Endothelial cell of umbilical vein (primary cell): ENCODE data around the gene NEK6. TPM values are rescaled to one million over a fixed set of nuclear protein-coding genes. Genes with fewer than 3 reads are reported as not detected.

Experiments
- BruUV-seq: library from RNA; stranded (reverse); fragments of 400-500 nt; replicated peaks from 2 replicates; lab custom pipeline; 2021; lab: Mats Ljungman, UMichigan
- CTCF ChIA-PET: fragments of 300-600, 350-600 bp; sonication (Branson Sonifier 250); formaldehyde crosslinking; loops from one replicate; lab custom pipeline; 2021; ENCODE audit warnings: antibody characterized with exemption, inconsistent platforms; lab: Charles Lee
- POLR2A ChIA-PET: fragments of 300-600, 350-600 bp; sonication (Branson Sonifier 250); formaldehyde crosslinking; loops from one replicate; lab custom pipeline; 2021; ENCODE audit warnings: antibody characterized with exemption, inconsistent platforms; lab: Charles Lee
- DNase-seq: peaks from one replicate; pipeline ENCODE4 v3.0.0-alpha.2; 2011; ENCODE audit warnings: low read depth, low spot score
- FAIRE-seq: peaks from 2 replicates; lab custom pipeline; 2011; peaks lifted over from hg19 to GRCh38; lab: Jason Lieb, UNC
- H2AFZ ChIP-seq: 2 replicates; pipeline ENCODE4 v1.6.0; 2012; ENCODE audit warnings: low read depth, low read length, control low read depth, inconsistent platforms
- H3K27ac ChIP-seq: 2 replicates; pipeline ENCODE4 v1.5.1; 2011; ENCODE audit warnings: low read depth, mild to moderate bottlenecking, control low read depth, low read length, moderate library complexity; ENCODE audit not compliant: insufficient read depth
- H3K27me3 ChIP-seq, 2 experiments: 2 replicates each; pipeline versions ENCODE4 v1.6.0 to v1.6.1; 2011; ENCODE audit warnings: low read length in 2 of 2, mixed read lengths in 1 of 2; ENCODE audit not compliant: control insufficient read depth in 2 of 2, insufficient read depth in 2 of 2
- H3K36me3 ChIP-seq, 2 experiments: 2 replicates in 1 of 2; 3 replicates in 1 of 2; pipeline ENCODE4 v1.5.1; 2011; ENCODE audit warnings: low read length in 2 of 2, mild to moderate bottlenecking in 1 of 2, moderate library complexity in 1 of 2; ENCODE audit not compliant: control insufficient read depth in 2 of 2, insufficient read depth in 2 of 2; ENCODE audit errors: extremely low read depth in 1 of 2
- H3K4me1 ChIP-seq: 3 replicates; pipeline ENCODE4 v1.5.1; 2011; ENCODE audit warnings: mild to moderate bottlenecking, low read length; ENCODE audit not compliant: control insufficient read depth, insufficient read depth; ENCODE audit errors: extremely low read depth
- H3K4me2 ChIP-seq: 2 replicates; pipeline ENCODE4 v1.6.1; 2011; ENCODE audit warnings: low read length, control low read depth, mixed read lengths; ENCODE audit not compliant: insufficient read depth
- H3K4me3 ChIP-seq, 3 experiments: fragments of 200-600 bp in 1 of 3; sonication (generic), shearing (Covaris generic) in 1 of 3; replicated peaks in 1 of 3; 2 replicates each; pipeline ENCODE4 v1.5.1; 2011 to 2016; ENCODE audit warnings: control low read depth in 3 of 3, low read length in 3 of 3, mild to moderate bottlenecking in 2 of 3, inconsistent platforms in 1 of 3, low read depth in 1 of 3, moderate library complexity in 1 of 3; ENCODE audit not compliant: insufficient read depth in 1 of 3
- H3K79me2 ChIP-seq: 2 replicates; pipeline ENCODE4 v1.6.0; 2012; ENCODE audit warnings: low read length, inconsistent platforms; ENCODE audit not compliant: control insufficient read depth, insufficient read depth
- H3K9ac ChIP-seq: replicated peaks from 2 replicates; pipeline ENCODE3; 2011; ENCODE audit warnings: low read length, control low read depth; ENCODE audit not compliant: insufficient read depth; ENCODE audit errors: extremely low read depth
- H3K9me1 ChIP-seq: replicated peaks from 3 replicates; pipeline ENCODE4 v1.6.0; 2011; ENCODE audit warnings: mild to moderate bottlenecking, low read length; ENCODE audit not compliant: control insufficient read depth, insufficient read depth; ENCODE audit errors: extremely low read depth
- H3K9me3 ChIP-seq: replicated peaks from 2 replicates; pipeline ENCODE4 v1.5.1; 2012; ENCODE audit warnings: low read length, inconsistent platforms; ENCODE audit not compliant: control insufficient read depth, insufficient read depth
- H4K20me1 ChIP-seq: replicated peaks from 2 replicates; pipeline ENCODE3; 2011; ENCODE audit warnings: mild to moderate bottlenecking, low read length; ENCODE audit not compliant: control insufficient read depth, insufficient read depth; ENCODE audit errors: extremely low read depth
- EZH2 ChIP-seq: IDR thresholded peaks from 2 replicates; pipeline ENCODE4 v1.6.1; 2012; ENCODE audit warnings: borderline replicate concordance, low read depth, mild to moderate bottlenecking, moderate library complexity, low read length, inconsistent platforms; ENCODE audit not compliant: severe bottlenecking
- GATA2 ChIP-seq: IDR thresholded peaks from 2 replicates; pipeline ENCODE4 v1.7.0; 2011; ENCODE audit warnings: low read depth, mild to moderate bottlenecking, moderate library complexity, mixed read lengths, low read length; ENCODE audit not compliant: insufficient read length, insufficient read depth
- JUN ChIP-seq: IDR thresholded peaks from 2 replicates; pipeline ENCODE4 v1.6.1; 2011; ENCODE audit warnings: borderline replicate concordance, low read depth; ENCODE audit not compliant: insufficient read length, insufficient read depth
- MYC ChIP-seq: IDR thresholded peaks from one replicate; pipeline ENCODE4 v1.6.1; 2011; ENCODE audit warnings: mild to moderate bottlenecking, low read depth, low read length
- POLR2A ChIP-seq: IDR thresholded peaks from 2 replicates; pipeline ENCODE4 v1.6.1; 2012; ENCODE audit warnings: low read depth, mild to moderate bottlenecking, control low read depth, low read length
- POLR2AphosphoS5 ChIP-seq: IDR thresholded peaks from 2 replicates; pipeline ENCODE4 v1.6.1; 2012; ENCODE audit warnings: low read depth, mild to moderate bottlenecking, control low read depth, low read length, moderate library complexity; ENCODE audit not compliant: insufficient read depth
- dilution Hi-C: fragments of 300-500 bp; cut with MboI; formaldehyde crosslinking; loops from one replicate; pipeline ENCODE4 v1.15.0; 2019; ENCODE audit warnings: low sequenced_read_pairs; ENCODE audit not compliant: extremely low pct_ligation_motif_present
- intact Hi-C: fragments of 100-400 bp; cut with micrococcal nuclease; formaldehyde crosslinking; loops from one replicate; pipeline ENCODE4 v1.10.0; 2022
- polyA plus RNA-seq, 4 experiments: library from polyadenylated mRNA; depleted of rRNA in 3 of 4; stranded (reverse) in 3 of 4; unstranded in 1 of 4; fragments of >200 nt; gene quantifications; 2 replicates each; pipeline versions ENCODE4 v1.2.1 to v1.2.3, GENCODE V29; 2011 to 2012; ENCODE audit warnings: missing spikeins in 1 of 4
- total RNA-seq: library from RNA; stranded (reverse); gene quantifications from 2 replicates; pipeline ENCODE4 v1.2.3, GENCODE V29; 2021
- TF ChIP-seq, protein P1 (sequence below): IDR thresholded peaks from 2 replicates; pipeline ENCODE4 v1.6.1; 2011; ENCODE audit not compliant: insufficient read depth, insufficient read length

NEK6 gene
- total and polyA plus RNA-seq, 2 donors (not counting 3 experiments of a cell fraction or from before 2014, with no cell fraction given): 64.3 to 67.1 TPM

DNA sequence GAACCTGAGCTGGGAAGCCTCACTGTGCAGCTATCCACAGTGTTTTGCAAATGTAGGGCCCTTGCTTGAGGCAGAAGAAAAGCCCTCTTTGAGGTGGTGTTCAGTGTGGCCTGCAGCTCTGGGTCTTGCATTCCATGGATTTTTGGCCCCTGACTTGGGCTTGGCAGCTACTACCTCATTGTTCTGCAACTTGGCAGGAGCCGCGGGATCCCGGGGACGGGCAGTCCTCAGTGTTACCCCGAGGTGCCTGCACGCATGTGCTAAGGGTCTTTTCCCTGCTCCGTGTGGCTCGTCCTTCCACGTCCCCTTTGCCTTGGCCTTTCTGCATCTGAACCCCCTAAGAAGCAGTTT, 39.8 kb downstream of the NEK6 start:
- peaks cover 3 to 9% of the 10 kb centered on the region in 2 experiments for H3K36me3 ChIP-seq
- H3K4me3 ChIP-seq: no peak overlapping the region
- peak; percentile 95 for DNase-seq
- H3K4me1 ChIP-seq: peaks cover 70% of the 10 kb centered on the region
- intact Hi-C loops: loop anchor here (1.0 to 2.0 kb wide), 5 partner anchors 11 to 36 kb away; no protein-coding TSS in a partner anchor
- peak; percentile 100 for FAIRE-seq
- H3K9me1 ChIP-seq: no peaks in the 10 kb centered on the region
- CTCF ChIA-PET: interaction anchor here (0.6 to 2.7 kb wide), 10 partner anchors 9 to 174 kb away, joined by 3 to 18 read pairs (median 5); no protein-coding TSS in a partner anchor
- peak overlapping the region; percentile 71 for H3K27ac ChIP-seq
- H4K20me1 ChIP-seq: no peaks in the 10 kb centered on the region
- H3K9ac ChIP-seq: peak overlapping the region; percentile 31
- no peak overlapping the region for H2AFZ ChIP-seq
- POLR2A ChIA-PET: no interaction called here
- H3K27me3 ChIP-seq: no peaks in the 10 kb centered on the region
- dilution Hi-C loops: no loop called here
- no peak overlapping the region for H3K4me2 ChIP-seq
- no TSS peak for BruUV-seq
- peak; percentile 86 for TF ChIP-seq JUN
- TF ChIP-seq MYC: peak; percentile 60
- peak; percentile 97 for TF ChIP-seq POLR2AphosphoS5
- TF ChIP-seq, protein P1, sequence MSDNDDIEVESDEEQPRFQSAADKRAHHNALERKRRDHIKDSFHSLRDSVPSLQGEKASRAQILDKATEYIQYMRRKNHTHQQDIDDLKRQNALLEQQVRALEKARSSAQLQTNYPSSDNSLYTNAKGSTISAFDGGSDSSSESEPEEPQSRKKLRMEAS: no peak
- TF ChIP-seq POLR2A: peak; percentile 68
- TF ChIP-seq GATA2: no peak
- TF ChIP-seq EZH2: no peak
- peaks cover 86% of the 10 kb centered on the region for H3K79me2 ChIP-seq
- no peaks in the 10 kb centered on the region for H3K9me3 ChIP-seq
